ENCODE data around the gene LDLRAD2.
A peak's percentile ranks its signal among the peaks of the same experiment; 100 is the strongest.

Gene LDLRAD2

DNA sequence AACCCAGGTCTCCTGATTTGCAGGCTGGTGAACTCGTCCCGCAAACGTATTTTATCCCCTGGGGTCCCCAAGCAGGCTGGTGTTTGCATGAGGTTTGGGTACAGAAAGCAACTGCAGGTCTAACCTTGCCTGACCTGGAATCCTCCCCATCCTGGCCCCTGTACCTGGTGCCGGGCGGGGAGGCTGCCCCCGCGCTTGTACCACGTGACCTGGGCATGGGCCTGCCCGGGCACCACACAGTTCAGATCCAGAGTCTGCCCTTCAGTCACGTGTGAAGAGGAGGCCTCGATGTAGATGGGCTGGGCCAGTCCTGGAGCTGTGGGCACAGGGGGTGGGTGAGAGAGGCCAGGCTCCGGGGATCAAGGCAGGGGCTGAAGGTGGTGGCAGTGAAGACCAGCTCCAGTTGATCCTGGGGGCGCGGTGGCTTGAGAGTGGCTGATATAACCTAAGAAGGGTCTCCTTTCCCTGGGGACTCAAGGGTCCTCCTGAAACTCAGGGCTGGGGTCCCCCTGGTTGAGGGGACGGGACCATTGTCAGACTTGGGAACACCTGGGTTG is 30.6 kb downstream of the LDLRAD2 start:
- DNase-seq (ENCODE audit: low read depth), result no peak

DNA sequence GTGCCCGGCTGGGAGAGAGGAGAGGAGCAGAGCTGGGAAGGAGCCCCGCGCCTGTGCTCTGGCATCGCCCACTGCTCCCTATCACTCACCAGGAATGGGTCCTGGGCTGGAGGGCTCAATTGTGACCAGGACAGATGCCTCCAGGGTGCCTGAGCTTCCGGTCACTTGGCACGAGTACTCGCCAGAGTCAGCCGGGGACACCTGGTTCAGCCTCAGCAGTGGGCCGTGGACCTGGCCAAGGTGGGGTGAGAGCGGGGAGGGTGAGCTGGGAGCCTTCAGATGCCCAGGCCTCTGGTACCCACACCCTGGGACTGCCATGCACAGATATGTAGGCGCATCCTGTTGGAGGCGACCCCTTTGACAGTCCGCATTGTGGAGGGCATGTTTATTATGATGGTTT is 31.1 kb downstream of the LDLRAD2 start:
- DNase-seq (ENCODE audit: low read depth), result no peak

DNA sequence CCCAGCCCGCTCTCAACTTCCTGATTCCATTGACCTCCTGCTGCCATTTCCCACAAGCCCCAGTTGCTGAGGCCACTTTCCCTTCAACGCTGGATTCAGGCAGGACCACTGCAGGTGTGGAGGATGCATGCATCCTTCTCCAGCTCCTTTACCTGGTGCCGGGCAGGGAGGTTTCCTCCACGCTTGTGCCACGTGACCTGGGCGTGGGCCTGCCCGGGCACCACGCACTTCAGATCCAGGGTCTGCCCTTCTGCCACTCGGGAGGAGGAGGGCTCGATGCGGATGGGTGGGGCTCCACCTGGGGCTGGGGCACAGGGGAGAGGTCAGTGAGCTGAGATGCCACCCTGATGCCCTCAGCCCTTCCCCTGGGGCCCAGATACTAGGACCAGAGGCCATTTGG is 31.9 kb downstream of the LDLRAD2 start:
- DNase-seq (ENCODE audit: low read depth), result no peak

DNA sequence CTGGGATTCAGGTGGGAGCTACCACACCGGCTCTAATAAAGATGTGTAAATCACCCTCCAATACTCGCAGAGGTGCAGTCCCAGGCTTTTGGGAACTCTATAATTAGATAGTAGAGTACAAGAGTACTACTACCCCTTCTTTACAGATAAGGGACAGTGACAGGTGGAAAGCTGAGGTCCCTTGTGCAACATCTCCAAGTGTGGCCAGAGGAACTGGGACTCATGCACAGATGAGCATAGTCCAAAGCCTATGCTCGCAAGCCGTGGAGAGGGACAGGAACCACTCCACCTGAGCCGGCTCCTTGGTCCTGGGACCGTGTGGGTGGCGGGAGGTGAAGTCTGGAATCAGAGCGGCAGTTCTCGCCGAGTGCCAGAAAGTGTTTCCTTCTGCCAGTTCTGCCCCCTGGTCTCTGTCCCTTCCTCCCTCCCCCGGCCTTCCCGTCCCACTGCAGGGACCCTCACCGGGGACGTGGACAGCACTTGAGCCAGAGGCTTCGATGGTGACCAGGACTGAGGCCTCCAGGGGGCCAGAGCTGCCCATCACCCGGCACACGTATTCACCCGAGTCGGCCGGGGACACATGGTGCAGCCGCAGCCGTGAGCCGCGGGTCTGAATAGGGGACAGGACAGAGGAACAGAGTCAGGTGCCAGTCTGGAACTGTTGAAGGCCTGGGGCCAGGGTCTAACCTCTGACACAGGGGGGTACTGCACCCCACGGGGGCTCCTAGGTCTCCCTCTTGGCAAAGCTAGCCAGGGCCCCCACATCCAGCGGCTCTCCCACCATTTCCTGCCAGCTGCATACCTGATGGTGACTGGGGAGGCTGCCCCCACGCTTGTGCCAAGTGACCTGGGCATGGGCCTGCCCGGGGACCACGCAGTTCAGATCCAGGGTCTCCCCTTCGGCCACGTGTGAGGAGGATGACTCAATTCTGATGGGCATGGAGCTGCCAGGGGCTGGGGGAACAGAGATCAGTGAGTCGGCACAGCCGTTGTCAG is 33.9 kb downstream of the LDLRAD2 start:
- no peak for DNase-seq (ENCODE audit: low read depth)

GRCh38 chr1:21847223-21848205 is 35.4 kb downstream of the LDLRAD2 start:
- DNase-seq (ENCODE audit: low read depth), result no peak

GRCh38 chr1:21848524-21849174 is 36.6 kb downstream of the LDLRAD2 start:
- no peak for DNase-seq (ENCODE audit: low read depth)

DNA sequence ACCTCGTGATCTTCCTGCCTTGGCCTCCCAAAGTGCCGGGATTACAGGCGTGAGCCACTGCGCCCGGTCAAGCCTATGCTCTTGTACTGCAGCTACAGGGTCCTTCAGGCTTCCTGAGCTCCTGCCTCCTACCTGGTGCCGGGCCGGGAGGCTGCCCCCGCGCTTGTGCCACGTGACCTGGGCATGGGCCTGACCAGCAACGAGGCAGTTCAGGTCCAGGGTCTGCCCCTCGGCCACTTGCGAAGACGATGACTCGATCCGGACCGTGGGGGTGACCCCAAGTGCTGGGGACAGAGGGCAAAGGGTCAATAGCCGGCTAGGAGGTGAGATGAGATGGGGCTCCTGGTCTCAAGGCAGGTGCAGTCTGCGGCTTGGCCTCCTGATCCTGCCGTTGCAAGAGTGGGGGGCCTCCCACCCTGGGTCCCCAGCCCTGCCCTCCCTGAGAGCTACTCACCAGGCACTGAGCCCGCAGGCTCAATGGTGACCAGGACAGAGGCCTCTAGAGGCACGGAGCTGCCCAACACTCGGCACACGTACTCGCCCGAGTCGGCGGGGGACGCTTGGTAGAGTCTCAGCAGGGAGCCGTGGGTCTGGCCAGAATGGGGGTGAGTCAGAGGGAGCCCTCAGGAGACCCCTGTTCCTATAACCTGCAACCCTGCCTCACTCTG is 38.0 kb downstream of the LDLRAD2 start:
- DNase-seq (ENCODE audit: low read depth), result no peak

DNA sequence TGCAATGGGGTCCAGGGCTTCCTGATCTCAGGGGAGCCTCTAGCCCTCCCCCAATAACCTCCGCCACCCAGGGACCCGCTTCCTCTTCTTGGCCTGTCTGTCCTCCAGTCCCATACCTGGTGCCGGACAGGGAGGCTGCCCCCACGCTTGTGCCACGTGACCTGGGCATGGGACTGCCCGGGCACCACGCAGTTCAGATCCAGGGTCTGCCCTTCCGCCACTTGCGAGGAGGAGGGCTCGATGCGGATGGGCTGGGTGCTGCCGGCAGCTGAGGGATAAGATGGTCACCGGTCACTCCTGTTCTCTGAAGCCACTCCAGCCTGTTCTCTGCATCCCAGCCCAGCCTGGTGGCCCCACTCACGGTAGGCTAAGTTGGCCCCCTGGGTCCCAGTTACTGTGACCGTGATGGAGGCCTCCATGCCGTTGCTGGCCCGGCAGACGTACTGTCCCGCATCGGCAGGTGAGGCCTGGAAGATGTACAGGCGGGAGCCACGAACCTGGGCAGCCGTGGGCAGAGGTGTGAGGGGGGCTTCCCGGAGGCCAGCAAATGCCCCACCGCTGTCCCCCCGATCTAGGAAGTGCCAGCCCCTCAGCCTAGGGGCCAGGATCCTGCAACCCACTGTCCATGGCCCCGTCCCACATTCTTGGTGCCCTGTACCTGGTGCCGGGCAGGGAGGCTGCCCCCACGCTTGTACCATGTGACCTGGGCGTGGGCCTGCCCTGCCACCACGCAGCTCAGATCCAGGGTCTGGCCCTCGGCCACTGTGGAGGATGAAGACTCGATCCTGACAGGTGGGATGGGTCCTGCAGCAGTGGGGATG is 39.6 kb downstream of the LDLRAD2 start:
- DNase-seq (ENCODE audit: low read depth), result no peak

- no peak for DNase-seq (ENCODE audit: low read depth)
These were observed 40.4 kb downstream of the LDLRAD2 start for GRCh38 chr1:21852282-21853130.

DNA sequence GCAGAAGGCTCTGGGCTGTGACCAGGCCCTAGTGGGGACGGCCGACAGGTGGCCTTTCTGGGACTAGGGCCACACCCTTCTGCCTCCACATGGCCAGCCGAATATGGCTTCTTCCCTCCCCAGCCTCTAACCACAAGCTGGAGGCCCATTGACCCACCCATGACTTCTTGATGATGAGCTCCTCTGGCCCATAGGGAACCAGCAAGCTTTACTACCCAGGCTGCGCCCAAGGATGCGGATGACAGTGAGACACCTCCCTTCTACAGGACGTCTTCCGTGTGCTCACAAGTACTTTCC is 41.0 kb downstream of the LDLRAD2 start:
- DNase-seq (ENCODE audit: low read depth), result no peak

DNA sequence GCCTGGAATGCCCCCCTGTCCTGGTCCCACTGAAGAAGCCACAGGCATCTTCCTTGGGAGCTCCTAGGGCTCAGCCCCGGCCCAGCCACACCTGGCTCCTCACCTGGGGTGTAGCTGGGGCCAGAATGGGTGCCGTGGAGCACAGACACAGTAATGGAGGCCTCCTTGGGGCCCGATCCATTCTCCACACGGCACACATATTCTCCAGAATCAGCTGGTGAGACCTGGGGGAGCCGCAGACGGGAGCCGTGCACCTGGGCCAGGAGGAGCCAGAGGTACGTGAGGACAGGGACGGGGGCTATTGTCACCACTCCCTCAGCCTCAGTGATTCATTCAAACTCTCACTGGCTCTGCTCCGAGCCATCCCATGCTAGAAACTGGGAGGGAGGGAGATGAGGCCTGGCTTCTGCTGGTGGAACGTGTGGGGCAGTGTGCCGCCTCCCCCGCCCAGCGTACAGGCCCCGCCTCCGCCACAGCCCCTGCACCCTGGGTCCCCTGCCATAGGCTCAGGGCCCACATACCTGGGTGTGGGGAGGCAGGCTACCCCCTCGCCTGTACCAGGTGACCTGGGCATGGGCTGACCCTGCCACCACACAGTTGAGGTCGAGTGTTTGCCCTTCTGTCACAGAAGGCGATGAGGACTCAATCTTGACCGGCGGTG is 42.2 kb downstream of the LDLRAD2 start:
- no peak for DNase-seq (ENCODE audit: low read depth)

- no peak for DNase-seq (ENCODE audit: low read depth)
These were observed 42.7 kb downstream of the LDLRAD2 start for GRCh38 chr1:21854751-21855131.

DNA sequence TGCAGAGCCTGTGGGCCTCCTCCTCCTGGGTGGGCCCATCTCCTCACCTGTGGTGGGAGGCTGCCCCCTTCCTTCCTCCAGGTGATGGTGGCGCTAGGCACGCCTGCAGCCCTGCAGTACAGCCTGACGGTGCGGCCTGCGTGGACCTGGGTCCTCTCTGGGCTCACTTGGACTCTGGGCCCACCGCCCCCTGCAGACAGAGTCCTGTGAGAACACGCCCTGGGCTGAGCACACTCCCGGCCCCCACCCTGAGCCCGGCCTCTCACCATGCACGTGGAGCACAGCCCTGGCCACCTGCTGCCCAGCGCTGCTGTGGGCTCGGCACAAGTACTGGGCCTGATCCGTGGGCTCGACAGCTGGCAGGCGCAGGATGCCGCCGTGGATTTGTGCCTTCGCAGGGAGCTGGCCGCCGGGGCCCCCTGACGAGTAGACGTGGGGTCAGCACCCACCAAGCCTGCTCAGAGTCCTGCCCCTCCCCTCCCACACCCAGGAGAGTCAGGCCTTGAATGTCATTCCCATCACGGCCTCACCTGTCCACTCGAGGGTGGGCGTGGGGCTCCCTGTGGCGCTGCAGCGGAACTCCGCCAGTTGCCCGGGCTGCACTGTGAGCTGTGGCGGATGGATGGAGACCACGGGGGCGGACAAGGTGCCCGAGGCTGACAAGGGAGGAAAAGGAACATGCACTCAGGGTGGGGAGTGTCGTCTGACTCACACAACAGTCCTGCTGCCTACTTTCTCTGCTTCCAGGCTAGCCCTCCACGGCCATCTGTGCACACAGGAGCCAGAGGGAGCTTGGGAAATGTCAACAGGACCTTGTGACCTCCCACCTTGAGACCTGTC is 43.4 kb downstream of the LDLRAD2 start:
- DNase-seq (ENCODE audit: low read depth), result no peak

DNA sequence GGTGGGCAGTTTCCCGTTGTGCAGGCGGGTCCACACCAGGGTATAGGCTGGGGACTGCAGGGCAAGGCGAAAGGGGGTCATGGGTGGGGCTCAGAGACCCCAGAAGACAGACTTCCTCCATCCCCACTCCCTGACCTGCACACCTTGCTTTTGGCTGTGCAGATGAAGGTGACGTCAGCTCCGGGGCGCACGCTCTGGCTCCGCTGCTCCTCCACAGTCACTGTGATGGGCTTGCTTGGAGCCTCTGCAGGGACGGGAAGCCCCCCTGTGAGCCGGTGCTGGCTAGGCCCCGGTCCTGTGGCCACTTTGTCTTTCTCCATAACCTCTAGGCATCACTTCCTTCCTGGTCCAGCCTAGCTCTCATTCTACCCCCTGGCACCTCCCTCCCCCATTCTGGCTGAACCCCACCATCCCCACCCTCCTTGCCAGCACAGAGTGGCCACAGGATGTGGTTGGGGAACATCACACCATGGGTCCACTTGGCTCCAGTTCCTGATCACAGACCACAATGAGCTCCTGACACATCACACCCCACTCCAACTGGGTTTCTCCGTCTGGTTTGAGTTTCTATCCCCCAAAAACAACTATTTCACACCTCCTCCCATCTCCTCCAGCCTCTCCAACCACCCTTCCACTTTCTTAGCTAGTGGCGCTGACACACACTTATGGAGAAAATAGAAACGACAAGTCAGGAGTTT is 45.2 kb downstream of the LDLRAD2 start:
- peak; percentile 19 for DNase-seq (ENCODE audit: low read depth)

- no peak for DNase-seq (ENCODE audit: low read depth)
These were observed 46.0 kb downstream of the LDLRAD2 start for GRCh38 chr1:21857840-21858670.

DNA sequence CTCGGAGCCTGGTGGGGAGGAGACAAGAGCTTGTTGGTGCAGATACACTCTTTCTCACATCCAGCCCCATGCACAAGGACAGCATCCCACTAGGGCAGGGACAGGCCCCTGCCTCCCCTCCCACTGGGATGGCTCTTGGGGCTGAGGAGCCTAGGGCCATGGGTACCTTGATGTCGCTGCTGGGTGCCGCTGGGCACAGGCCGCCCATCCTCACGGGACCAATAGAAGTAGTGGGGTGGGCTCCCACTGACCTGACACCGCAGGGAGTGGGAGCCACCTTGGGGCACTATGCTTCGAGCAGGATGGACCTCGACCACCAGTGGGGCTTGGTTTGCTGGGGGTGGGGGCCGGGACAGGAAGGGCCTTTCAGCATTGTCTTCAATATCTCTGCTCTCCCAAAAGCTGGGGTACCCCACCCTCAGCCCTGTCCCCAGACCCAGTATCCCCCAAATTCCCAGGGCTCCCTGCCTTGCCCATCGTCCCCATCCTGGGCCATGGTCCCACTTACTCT is 47.7 kb downstream of the LDLRAD2 start:
- DNase-seq (ENCODE audit: low read depth), result no peak
